Astrocyte of the cerebellum (primary cell): ENCODE results near the gene LHFPL2.

Experiments
- DNase-seq: peaks from one replicate; pipeline ENCODE4 v3.0.0-alpha.2; 2011; ENCODE audit warnings: low read depth
- H3K4me3 ChIP-seq: 2 replicates; pipeline ENCODE4 v1.5.1; 2011; ENCODE audit warnings: mild to moderate bottlenecking, low read depth, low read length, moderate library complexity
- CTCF ChIP-seq: IDR thresholded peaks from 2 replicates; pipeline ENCODE4 v1.5.1; 2012; ENCODE audit warnings: low read length, low read depth, moderate library complexity, mild to moderate bottlenecking; ENCODE audit errors: missing control alignments
- in situ Hi-C: cut with HindIII; loops from 2 replicates; pipeline ENCODE4 v1.10.0; 2017; ENCODE audit warnings: low sequenced_read_pairs

Gene LHFPL2

DNA sequence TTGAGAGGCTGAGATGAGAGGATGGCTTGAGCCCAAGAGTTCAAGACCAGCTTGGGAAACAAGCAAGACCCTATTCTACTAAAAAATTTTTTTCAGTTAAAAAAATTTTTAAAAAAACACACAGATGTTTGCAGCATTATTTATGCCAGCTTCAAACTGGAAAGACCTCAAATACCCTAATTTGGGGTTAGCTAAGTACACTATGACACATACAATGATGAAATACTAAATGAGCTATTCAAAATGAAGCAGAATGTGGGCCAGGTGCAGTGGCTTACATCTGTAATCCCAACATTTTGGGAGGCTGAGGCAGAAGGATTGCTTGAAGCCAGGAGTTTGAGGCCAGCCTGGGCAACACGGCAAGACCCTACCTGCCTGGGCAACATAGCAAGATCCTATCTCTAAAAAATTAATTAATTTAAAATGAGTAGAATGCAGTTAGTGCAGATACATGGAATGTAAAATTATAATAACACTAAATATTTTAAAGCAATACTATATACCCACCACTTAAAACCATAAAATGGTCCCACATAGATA is 44.9 kb downstream of the LHFPL2 start:
- H3K4me3 ChIP-seq: no peak overlapping the region
- DNase-seq: no peak
- in situ Hi-C loops: no loop called here
- TF ChIP-seq CTCF: no peak

DNA sequence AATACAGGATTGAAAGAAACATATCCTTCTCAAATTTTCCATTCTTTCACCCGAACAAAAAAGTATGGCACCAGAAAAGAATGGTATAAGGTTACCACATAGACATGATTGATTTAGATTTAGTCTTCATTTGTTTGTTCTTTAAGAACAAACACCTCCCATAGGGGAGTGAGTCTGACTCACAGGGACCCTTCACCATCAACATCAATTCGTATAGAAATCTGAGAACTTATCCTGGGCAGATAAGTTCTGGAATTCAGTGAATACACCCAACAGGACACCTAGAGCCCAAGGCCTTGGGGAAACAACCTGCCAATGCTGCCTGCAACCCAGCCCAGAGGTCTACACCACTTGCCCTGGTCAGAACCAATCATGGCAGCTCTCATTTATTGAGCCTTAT is 46.2 kb downstream of the LHFPL2 start:
- DNase-seq: no peak
- in situ Hi-C loops: no loop called here
- H3K4me3 ChIP-seq: no peak overlapping the region
- no peak for TF ChIP-seq CTCF

GRCh38 chr5:78601559-78602314 is 46.8 kb downstream of the LHFPL2 start:
- in situ Hi-C loops: no loop called here
- TF ChIP-seq CTCF: no peak
- no peak overlapping the region for H3K4me3 ChIP-seq
- DNase-seq: no peak

DNA sequence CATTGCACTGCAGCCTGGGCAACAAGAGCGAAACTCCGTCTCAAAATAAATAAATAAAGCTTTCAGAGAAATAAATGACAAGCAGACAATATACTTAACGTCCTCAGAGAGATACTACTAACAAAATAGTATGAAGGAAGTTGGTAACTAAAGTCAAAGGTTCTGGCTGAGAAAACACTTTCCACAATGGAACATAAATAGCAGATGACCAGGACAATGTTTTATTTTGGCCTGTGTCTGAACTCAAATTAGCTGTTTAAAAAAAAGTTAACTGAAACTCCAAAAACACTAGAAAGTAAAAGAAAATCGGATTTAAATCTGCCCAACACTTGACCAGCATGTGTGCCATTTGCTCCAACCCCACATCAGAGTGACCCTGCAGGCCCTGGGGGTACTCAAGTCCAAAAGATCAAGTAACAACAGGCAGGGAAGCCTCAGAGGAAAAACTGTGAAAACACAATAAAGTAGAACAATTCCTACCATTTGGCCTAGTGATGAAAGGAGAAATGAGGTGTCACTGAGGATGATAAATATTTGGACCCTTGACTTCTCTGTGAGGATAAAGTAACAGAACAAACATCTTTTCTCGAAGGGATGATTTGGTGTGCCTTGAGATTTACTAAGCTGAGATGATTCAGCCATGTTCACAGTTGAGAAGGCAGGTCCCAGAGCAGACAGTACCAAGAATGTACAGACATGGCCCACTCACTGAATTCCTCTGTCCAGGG is 47.7 kb downstream of the LHFPL2 start:
- no peak overlapping the region for H3K4me3 ChIP-seq
- in situ Hi-C loops: no loop called here
- DNase-seq: no peak
- no peak for TF ChIP-seq CTCF

DNA sequence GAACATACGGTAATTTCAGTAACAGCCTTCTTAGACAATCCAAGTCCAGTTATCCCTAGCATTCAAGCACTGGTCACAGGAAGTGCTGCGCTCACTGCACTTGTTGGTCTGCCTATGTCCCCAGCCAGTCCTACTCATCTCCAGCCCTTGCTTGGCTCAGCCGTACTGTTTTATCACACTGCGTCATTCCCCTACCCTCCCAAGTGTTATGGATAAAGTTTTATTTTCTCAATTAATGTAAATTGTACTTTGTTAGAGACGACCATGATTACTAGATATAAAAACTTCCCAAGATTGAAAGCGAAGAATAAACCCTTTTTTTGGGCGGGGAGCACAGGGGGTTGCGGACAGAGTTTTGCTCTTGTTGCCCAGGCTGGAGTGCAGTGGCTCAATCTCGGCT is 49.6 kb downstream of the LHFPL2 start:
- in situ Hi-C loops: no loop called here
- H3K4me3 ChIP-seq: no peak overlapping the region
- no peak for TF ChIP-seq CTCF
- DNase-seq: no peak

DNA sequence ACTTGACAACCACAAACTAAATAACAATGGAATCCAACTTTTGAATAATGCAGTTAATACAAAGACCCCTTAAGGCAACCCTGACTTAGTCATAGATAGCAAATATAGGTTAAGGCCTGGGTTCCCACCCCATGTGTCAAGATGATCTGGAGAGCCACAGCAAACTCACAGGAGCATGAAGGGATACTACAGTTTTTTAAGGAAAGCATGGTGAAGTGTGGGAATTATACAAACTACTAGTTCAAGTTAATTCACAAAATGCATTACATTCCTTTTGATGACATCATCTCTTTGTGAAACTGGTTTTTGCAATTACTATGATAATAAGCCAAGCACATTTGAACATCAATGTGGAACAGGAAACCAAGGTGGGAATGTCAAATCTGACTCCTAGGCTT is 50.6 kb downstream of the LHFPL2 start:
- in situ Hi-C loops: no loop called here
- H3K4me3 ChIP-seq: no peak overlapping the region
- no peak for TF ChIP-seq CTCF
- DNase-seq: peak; percentile 76
